Endothelial cell of umbilical vein (primary cell): ENCODE results near the gene SATB2. TPM values are rescaled to one million over a fixed set of nuclear protein-coding genes. Genes with fewer than 3 reads are reported as not detected.
A peak's percentile ranks its signal among the peaks of the same experiment; 100 is the strongest.

Source experiments
- BruUV-seq: library from RNA; stranded (reverse); fragments of 400-500 nt; replicated peaks from 2 replicates; lab custom pipeline; 2021; lab: Mats Ljungman, UMichigan
- CTCF ChIA-PET: fragments of 300-600, 350-600 bp; sonication (Branson Sonifier 250); formaldehyde crosslinking; loops from one replicate; lab custom pipeline; 2021; ENCODE audit warnings: antibody characterized with exemption, inconsistent platforms; lab: Charles Lee
- POLR2A ChIA-PET: fragments of 300-600, 350-600 bp; sonication (Branson Sonifier 250); formaldehyde crosslinking; loops from one replicate; lab custom pipeline; 2021; ENCODE audit warnings: antibody characterized with exemption, inconsistent platforms; lab: Charles Lee
- DNase-seq: peaks from one replicate; pipeline ENCODE4 v3.0.0-alpha.2; 2011; ENCODE audit warnings: low read depth, low spot score
- FAIRE-seq: peaks from 2 replicates; lab custom pipeline; 2011; peaks lifted over from hg19 to GRCh38; lab: Jason Lieb, UNC
- H2AFZ ChIP-seq: 2 replicates; pipeline ENCODE4 v1.6.0; 2012; ENCODE audit warnings: low read depth, low read length, control low read depth, inconsistent platforms
- H3K27ac ChIP-seq: 2 replicates; pipeline ENCODE4 v1.5.1; 2011; ENCODE audit warnings: low read depth, mild to moderate bottlenecking, control low read depth, low read length, moderate library complexity; ENCODE audit not compliant: insufficient read depth
- H3K27me3 ChIP-seq, 2 experiments: 2 replicates each; pipeline versions ENCODE4 v1.6.0 to v1.6.1; 2011; ENCODE audit warnings: low read length in 2 of 2, mixed read lengths in 1 of 2; ENCODE audit not compliant: control insufficient read depth in 2 of 2, insufficient read depth in 2 of 2
- H3K36me3 ChIP-seq, 2 experiments: 2 replicates in 1 of 2; 3 replicates in 1 of 2; pipeline ENCODE4 v1.5.1; 2011; ENCODE audit warnings: low read length in 2 of 2, mild to moderate bottlenecking in 1 of 2, moderate library complexity in 1 of 2; ENCODE audit not compliant: control insufficient read depth in 2 of 2, insufficient read depth in 2 of 2; ENCODE audit errors: extremely low read depth in 1 of 2
- H3K4me1 ChIP-seq: 3 replicates; pipeline ENCODE4 v1.5.1; 2011; ENCODE audit warnings: mild to moderate bottlenecking, low read length; ENCODE audit not compliant: control insufficient read depth, insufficient read depth; ENCODE audit errors: extremely low read depth
- H3K4me2 ChIP-seq: 2 replicates; pipeline ENCODE4 v1.6.1; 2011; ENCODE audit warnings: low read length, control low read depth, mixed read lengths; ENCODE audit not compliant: insufficient read depth
- H3K4me3 ChIP-seq, 3 experiments: fragments of 200-600 bp in 1 of 3; sonication (generic), shearing (Covaris generic) in 1 of 3; replicated peaks in 1 of 3; 2 replicates each; pipeline ENCODE4 v1.5.1; 2011 to 2016; ENCODE audit warnings: control low read depth in 3 of 3, low read length in 3 of 3, mild to moderate bottlenecking in 2 of 3, inconsistent platforms in 1 of 3, low read depth in 1 of 3, moderate library complexity in 1 of 3; ENCODE audit not compliant: insufficient read depth in 1 of 3
- H3K79me2 ChIP-seq: 2 replicates; pipeline ENCODE4 v1.6.0; 2012; ENCODE audit warnings: low read length, inconsistent platforms; ENCODE audit not compliant: control insufficient read depth, insufficient read depth
- H3K9ac ChIP-seq: replicated peaks from 2 replicates; pipeline ENCODE3; 2011; ENCODE audit warnings: low read length, control low read depth; ENCODE audit not compliant: insufficient read depth; ENCODE audit errors: extremely low read depth
- H3K9me1 ChIP-seq: replicated peaks from 3 replicates; pipeline ENCODE4 v1.6.0; 2011; ENCODE audit warnings: mild to moderate bottlenecking, low read length; ENCODE audit not compliant: control insufficient read depth, insufficient read depth; ENCODE audit errors: extremely low read depth
- H3K9me3 ChIP-seq: replicated peaks from 2 replicates; pipeline ENCODE4 v1.5.1; 2012; ENCODE audit warnings: low read length, inconsistent platforms; ENCODE audit not compliant: control insufficient read depth, insufficient read depth
- H4K20me1 ChIP-seq: replicated peaks from 2 replicates; pipeline ENCODE3; 2011; ENCODE audit warnings: mild to moderate bottlenecking, low read length; ENCODE audit not compliant: control insufficient read depth, insufficient read depth; ENCODE audit errors: extremely low read depth
- EZH2 ChIP-seq: IDR thresholded peaks from 2 replicates; pipeline ENCODE4 v1.6.1; 2012; ENCODE audit warnings: borderline replicate concordance, low read depth, mild to moderate bottlenecking, moderate library complexity, low read length, inconsistent platforms; ENCODE audit not compliant: severe bottlenecking
- FOS ChIP-seq: IDR thresholded peaks from 2 replicates; pipeline ENCODE4 v1.6.1; 2011; ENCODE audit warnings: mild to moderate bottlenecking, low read length, moderate library complexity, borderline replicate concordance; ENCODE audit not compliant: insufficient read depth
- JUN ChIP-seq: IDR thresholded peaks from 2 replicates; pipeline ENCODE4 v1.6.1; 2011; ENCODE audit warnings: borderline replicate concordance, low read depth; ENCODE audit not compliant: insufficient read length, insufficient read depth
- MYC ChIP-seq: IDR thresholded peaks from one replicate; pipeline ENCODE4 v1.6.1; 2011; ENCODE audit warnings: mild to moderate bottlenecking, low read depth, low read length
- POLR2AphosphoS5 ChIP-seq: IDR thresholded peaks from 2 replicates; pipeline ENCODE4 v1.6.1; 2012; ENCODE audit warnings: low read depth, mild to moderate bottlenecking, control low read depth, low read length, moderate library complexity; ENCODE audit not compliant: insufficient read depth
- dilution Hi-C: fragments of 300-500 bp; cut with MboI; formaldehyde crosslinking; loops from one replicate; pipeline ENCODE4 v1.15.0; 2019; ENCODE audit warnings: low sequenced_read_pairs; ENCODE audit not compliant: extremely low pct_ligation_motif_present
- intact Hi-C: fragments of 100-400 bp; cut with micrococcal nuclease; formaldehyde crosslinking; loops from one replicate; pipeline ENCODE4 v1.10.0; 2022
- polyA plus RNA-seq, 4 experiments: library from polyadenylated mRNA; depleted of rRNA in 3 of 4; stranded (reverse) in 3 of 4; unstranded in 1 of 4; fragments of >200 nt; gene quantifications; 2 replicates each; pipeline versions ENCODE4 v1.2.1 to v1.2.3, GENCODE V29; 2011 to 2012; ENCODE audit warnings: missing spikeins in 1 of 4
- total RNA-seq: library from RNA; stranded (reverse); gene quantifications from 2 replicates; pipeline ENCODE4 v1.2.3, GENCODE V29; 2021

The SATB2 gene
- total and polyA plus RNA-seq, 2 donors (not counting 3 experiments of a cell fraction or from before 2014, with no cell fraction given): 0.47 to 1.1 TPM

DNA sequence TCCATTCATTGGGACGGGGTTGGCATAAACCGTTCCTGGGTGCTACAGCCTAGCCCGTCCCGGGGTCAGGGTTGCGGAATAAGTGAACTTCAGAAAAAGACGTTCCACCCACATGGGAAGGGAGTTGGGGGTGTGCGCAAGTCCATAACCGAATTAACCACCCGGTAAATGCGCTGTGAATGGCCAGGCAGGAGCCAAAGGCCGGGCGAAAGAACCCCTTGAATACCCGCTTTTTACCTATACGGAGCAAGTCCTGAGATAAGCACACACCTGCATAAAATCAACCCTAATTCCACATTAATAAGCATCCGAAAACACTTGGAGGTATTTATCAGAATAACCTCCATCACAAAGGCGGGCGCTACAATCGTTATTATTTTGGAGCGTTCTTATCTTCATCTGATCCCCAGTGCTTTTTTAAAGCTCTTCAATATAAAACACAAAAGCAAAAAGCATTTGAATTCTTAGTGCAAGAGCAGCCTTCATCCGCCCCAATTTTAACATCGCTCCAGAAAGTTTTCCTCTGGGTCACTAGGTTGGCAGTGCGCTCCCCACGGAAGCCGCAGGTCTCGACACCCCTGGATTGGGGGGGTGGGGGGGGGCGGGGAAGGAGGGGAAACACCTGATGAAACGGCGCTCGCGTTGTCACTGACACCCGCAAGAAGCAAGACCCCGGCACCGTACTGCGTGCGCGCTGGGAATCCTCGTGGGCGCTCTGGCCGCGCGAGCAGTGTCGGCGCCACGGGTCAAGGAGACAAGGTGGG lies 1.2 kb downstream of the SATB2 start:
- H3K4me1 ChIP-seq: peaks cover 8% of the 10 kb centered on the region
- no peak overlapping the region for H3K9ac ChIP-seq
- no peak overlapping the region for H3K27ac ChIP-seq
- H3K4me2 ChIP-seq: no peak overlapping the region
- DNase-seq (no peak), FAIRE-seq (no peak)
- H3K4me3 ChIP-seq: no peak overlapping the region
- H3K79me2 ChIP-seq: no peaks in the 10 kb centered on the region
- no peak overlapping the region for H2AFZ ChIP-seq
- CTCF ChIA-PET: interaction anchor here (2.3 kb wide), 1 partner anchor 14 kb away, joined by 9 read pairs; no protein-coding TSS in a partner anchor
- no peaks in the 10 kb centered on the region for H4K20me1 ChIP-seq
- POLR2A ChIA-PET: no interaction called here
- dilution Hi-C loops: no loop called here
- peaks cover 35 to 76% of the 10 kb centered on the region in 2 experiments for H3K27me3 ChIP-seq
- no peak for TF ChIP-seq POLR2AphosphoS5
- no peak for TF ChIP-seq FOS
- peak; percentile 92 for TF ChIP-seq EZH2
- H3K36me3 ChIP-seq: no peaks in the 10 kb centered on the region
- H3K9me1 ChIP-seq: no peaks in the 10 kb centered on the region
- H3K9me3 ChIP-seq: no peaks in the 10 kb centered on the region
- intact Hi-C loops: no loop called here
- no TSS peak for BruUV-seq

DNA sequence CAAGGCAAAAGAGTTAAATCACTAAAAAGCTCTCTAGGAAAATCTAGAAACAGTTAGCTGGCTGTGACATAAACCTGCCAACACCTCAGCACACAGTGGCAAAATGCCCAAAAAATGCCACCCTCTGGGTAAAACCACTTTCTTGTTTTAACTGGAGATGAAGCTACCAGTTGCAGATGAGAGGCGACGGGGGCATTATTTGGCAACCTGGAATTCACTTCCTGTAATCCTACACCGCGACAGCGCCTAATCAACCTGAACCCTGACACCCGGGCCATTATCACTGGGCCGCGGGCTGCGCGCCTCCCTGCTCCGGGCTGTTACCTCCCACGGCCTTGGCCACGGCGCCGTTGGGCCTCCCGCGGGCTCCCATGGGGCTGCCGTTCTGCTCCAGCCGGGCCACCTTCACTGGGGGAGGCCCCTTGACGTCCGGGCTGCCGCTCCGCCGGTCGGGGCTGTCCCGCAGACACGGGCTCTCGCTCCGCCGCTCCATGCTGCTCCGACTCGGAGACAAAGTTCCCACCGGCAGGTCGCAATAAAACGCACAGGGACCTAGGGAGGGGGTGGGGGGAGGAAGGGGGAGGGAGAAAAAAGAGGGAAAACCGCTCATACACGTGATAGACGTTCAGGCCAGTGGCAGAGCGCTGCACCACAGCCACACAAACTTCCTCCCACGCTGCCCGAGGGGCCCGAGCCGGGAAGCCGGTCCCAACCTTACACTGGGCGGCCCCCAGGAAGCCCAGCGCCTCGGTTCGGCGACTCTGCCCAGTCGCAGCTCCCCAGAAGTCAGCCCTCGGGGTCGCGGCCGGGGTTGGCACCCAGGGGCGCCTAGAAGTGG lies 2.0 kb downstream of the SATB2 start:
- peaks cover 33 to 68% of the 10 kb centered on the region in 2 experiments for H3K27me3 ChIP-seq
- peaks cover 8% of the 10 kb centered on the region for H3K4me1 ChIP-seq
- H3K9me1 ChIP-seq: no peaks in the 10 kb centered on the region
- intact Hi-C loops: no loop called here
- no peak overlapping the region for H2AFZ ChIP-seq
- H3K4me3 ChIP-seq: no peak overlapping the region
- no TSS peak for BruUV-seq
- DNase-seq (no peak), FAIRE-seq (no peak)
- no peaks in the 10 kb centered on the region for H4K20me1 ChIP-seq
- POLR2A ChIA-PET: no interaction called here
- H3K27ac ChIP-seq: no peak overlapping the region
- no peak overlapping the region for H3K4me2 ChIP-seq
- dilution Hi-C loops: no loop called here
- no peak overlapping the region for H3K9ac ChIP-seq
- CTCF ChIA-PET: interaction anchor here (1.0 to 2.3 kb wide), 2 partner anchors 15 kb away, joined by 3 to 9 read pairs; no protein-coding TSS in a partner anchor
- H3K36me3 ChIP-seq: no peaks in the 10 kb centered on the region
- peak; percentile 61 for TF ChIP-seq EZH2
- no peak for TF ChIP-seq MYC
- no peak for TF ChIP-seq POLR2AphosphoS5
- no peak for TF ChIP-seq FOS
- no peak for TF ChIP-seq JUN
- H3K79me2 ChIP-seq: no peaks in the 10 kb centered on the region
- no peaks in the 10 kb centered on the region for H3K9me3 ChIP-seq
